OCI-LY7 (cell line): Measurements from ENCODE around the gene FGF3. TPM values are rescaled to one million over a fixed set of nuclear protein-coding genes. Genes with fewer than 3 reads are reported as not detected.

ENCODE experiments used
- BruUV-seq: library from RNA; stranded (reverse); fragments of 400-500 nt; replicated peaks from 2 replicates; lab custom pipeline; 2021; lab: Mats Ljungman, UMichigan
- CTCF ChIA-PET: fragments of 300-600 bp; sonication (Branson Sonifier 250); formaldehyde crosslinking; loops from one replicate; lab custom pipeline; 2022; ENCODE audit warnings: antibody characterized with exemption; ENCODE audit not compliant: unreplicated experiment; lab: Charles Lee
- POLR2A ChIA-PET: fragments of 300-600 bp; sonication (Branson Sonifier 250); formaldehyde crosslinking; loops from one replicate; lab custom pipeline; 2022; ENCODE audit warnings: antibody characterized with exemption; lab: Charles Lee
- DNase-seq: peaks from one replicate; pipeline ENCODE4 v3.0.0-alpha.2; 2015; ENCODE audit warnings: low spot score
- H2AFZ ChIP-seq: fragments of 200-600 bp; sonication (generic), shearing (Covaris generic); 2 replicates; pipeline ENCODE4 v1.6.1; 2014; ENCODE audit warnings: mild to moderate bottlenecking, antibody characterized with exemption, low read length, moderate library complexity
- H3K27ac ChIP-seq: fragments of 200-600 bp; sonication (generic); 2 replicates; pipeline ENCODE4 v1.5.1; 2014; ENCODE audit warnings: mixed run types, low read depth, mild to moderate bottlenecking, moderate library complexity, low read length, inconsistent platforms; ENCODE audit not compliant: poor library complexity, severe bottlenecking
- H3K36me3 ChIP-seq: fragments of 200-600 bp; sonication (generic); 2 replicates; pipeline ENCODE4 v1.6.1; 2014; ENCODE audit warnings: mild to moderate bottlenecking, antibody characterized with exemption, low read length, moderate library complexity, mixed read lengths; ENCODE audit not compliant: insufficient read depth
- H3K4me1 ChIP-seq: fragments of 200-600 bp; sonication (generic); 2 replicates; pipeline ENCODE4 v1.5.1; 2014; ENCODE audit warnings: mild to moderate bottlenecking, low read length; ENCODE audit not compliant: insufficient read depth, poor library complexity, severe bottlenecking
- H3K4me2 ChIP-seq: fragments of 200-600 bp; sonication (generic); 2 replicates; pipeline ENCODE4 v1.6.1; 2014; ENCODE audit warnings: mild to moderate bottlenecking, low read length
- H3K4me3 ChIP-seq: fragments of 200-600 bp; sonication (generic); 2 replicates; pipeline ENCODE4 v1.5.1; 2014; ENCODE audit warnings: mild to moderate bottlenecking, low read depth, low read length; ENCODE audit not compliant: poor library complexity, severe bottlenecking
- H3K79me2 ChIP-seq: fragments of 200-600 bp; sonication (generic); 2 replicates; pipeline ENCODE4 v1.6.1; 2016; ENCODE audit warnings: low read depth, mild to moderate bottlenecking, low read length, moderate library complexity, mixed read lengths; ENCODE audit not compliant: insufficient read depth
- H3K9me2 ChIP-seq: fragments of 200-600 bp; sonication (generic); 2 replicates; pipeline ENCODE4 v1.6.1; 2016; ENCODE audit warnings: mild to moderate bottlenecking, low read length, mixed read lengths; ENCODE audit not compliant: insufficient read depth
- H3K9me3 ChIP-seq: fragments of 200-600 bp; sonication (generic); 2 replicates; pipeline ENCODE4 v1.6.1; 2014; ENCODE audit warnings: mild to moderate bottlenecking, mixed run types, low read length, mixed read lengths
- H4K20me1 ChIP-seq: fragments of 200-600 bp; sonication (generic); 2 replicates; pipeline ENCODE4 v1.6.1; 2014; ENCODE audit warnings: mild to moderate bottlenecking, antibody characterized with exemption, low read length, moderate library complexity, mixed read lengths; ENCODE audit not compliant: insufficient read depth
- CTCF ChIP-seq: fragments of 200-600 bp; sonication (generic); conservative IDR thresholded peaks from 2 replicates; pipeline ENCODE4 v1.5.1; 2014; ENCODE audit warnings: mild to moderate bottlenecking, antibody characterized with exemption, low read length, moderate library complexity, mixed read lengths
- EZH2phosphoT487 ChIP-seq: fragments of 200-600 bp; sonication (generic); IDR thresholded peaks from 2 replicates; pipeline ENCODE4 v1.6.1; 2018; ENCODE audit warnings: low read depth, borderline replicate concordance, mild to moderate bottlenecking, mixed run types, antibody characterized with exemption, low read length, moderate library complexity, mixed read lengths
- intact Hi-C: fragments of 100-400 bp; cut with micrococcal nuclease; formaldehyde crosslinking; loops from one replicate; pipeline ENCODE4 v1.10.0; 2022; ENCODE audit not compliant: unreplicated experiment
- total RNA-seq, 2 experiments: library from RNA; depleted of rRNA in 1 of 2; stranded (reverse); fragments of >200 nt in 1 of 2; shearing (Covaris generic) in 1 of 2; gene quantifications; 2 replicates each; pipeline ENCODE4 v1.2.3, GENCODE V29; 2014 to 2022

The FGF3 gene
- total RNA-seq, 2 experiments from 2014 or later: not detected

- Histone ChIP-seq H3K79me2 (no peaks in the 10 kb centered on the region), H3K9me2 (no peaks in the 10 kb centered on the region), H3K4me3 (no peak overlapping the region), H2AFZ (no peak overlapping the region), H3K9me3 (no peaks in the 10 kb centered on the region), H3K4me2 (no peak overlapping the region), H3K36me3 (no peaks in the 10 kb centered on the region), H4K20me1 (no peaks in the 10 kb centered on the region), H3K4me1 (no peaks in the 10 kb centered on the region), H3K27ac (no peak overlapping the region)
- CTCF ChIA-PET: no interaction called here
- BruUV-seq: no TSS peak
- DNase-seq: no peak
- POLR2A ChIA-PET: no interaction called here
- intact Hi-C loops: no loop called here
- TF ChIP-seq EZH2phosphoT487 (no peak), CTCF (no peak)
These were observed 35.5 kb upstream of the FGF3 start for GRCh38 chr11:69854713-69855112.

GRCh38 chr11:69852056-69852455 lies 32.8 kb upstream of the FGF3 start:
- CTCF ChIA-PET: no interaction called here
- intact Hi-C loops: no loop called here
- no peak for DNase-seq

GRCh38 chr11:69848201-69848600 lies 29.0 kb upstream of the FGF3 start:
- ChIA-PET POLR2A (no interaction called here), CTCF (no interaction called here)
- H3K4me3 ChIP-seq: no peak overlapping the region
- no peaks in the 10 kb centered on the region for H3K9me2 ChIP-seq
- no TSS peak for BruUV-seq
- H3K4me1 ChIP-seq: no peaks in the 10 kb centered on the region
- no peak overlapping the region for H3K4me2 ChIP-seq
- no peak for DNase-seq
- no peaks in the 10 kb centered on the region for H3K79me2 ChIP-seq
- TF ChIP-seq CTCF (no peak), EZH2phosphoT487 (no peak)
- no peaks in the 10 kb centered on the region for H4K20me1 ChIP-seq
- H2AFZ ChIP-seq: no peak overlapping the region
- H3K9me3 ChIP-seq: no peaks in the 10 kb centered on the region
- H3K36me3 ChIP-seq: no peaks in the 10 kb centered on the region
- intact Hi-C loops: no loop called here
- H3K27ac ChIP-seq: no peak overlapping the region

More at GRCh38 chr11:69852056-69852455, 32.8 kb upstream of the FGF3 start:
- Histone ChIP-seq H3K4me1 (no peaks in the 10 kb centered on the region), H3K4me2 (no peak overlapping the region), H3K27ac (no peak overlapping the region), H3K4me3 (no peak overlapping the region), H3K36me3 (no peaks in the 10 kb centered on the region), H3K9me3 (no peaks in the 10 kb centered on the region), H4K20me1 (no peaks in the 10 kb centered on the region), H3K9me2 (no peaks in the 10 kb centered on the region), H3K79me2 (no peaks in the 10 kb centered on the region), H2AFZ (no peak overlapping the region)
- no peak for TF ChIP-seq EZH2phosphoT487
- no peak for TF ChIP-seq CTCF
- no TSS peak for BruUV-seq
- POLR2A ChIA-PET: no interaction called here
